T-helper 22 cell (primary cell): ENCODE measurements around the gene ZNF750.
A peak's percentile ranks its signal among the peaks of the same experiment; 100 is the strongest.
"Not testable (repeated sequence)": the region's sequence is repeated elsewhere in the genome, so short reads cannot be mapped to it uniquely, and the experiment has no call there.

ENCODE experiments used
- DNase-seq: peaks from one replicate; pipeline ENCODE4 v3.0.0-alpha.2; 2020; ENCODE audit warnings: low read depth

Gene ZNF750

GRCh38 chr17:82793974-82794630 lies 45.7 kb downstream of the ZNF750 start:
- no peak for DNase-seq

- no peak for DNase-seq
Measured at GRCh38 chr17:82791532-82791931, 48.3 kb downstream of the ZNF750 start.

DNA sequence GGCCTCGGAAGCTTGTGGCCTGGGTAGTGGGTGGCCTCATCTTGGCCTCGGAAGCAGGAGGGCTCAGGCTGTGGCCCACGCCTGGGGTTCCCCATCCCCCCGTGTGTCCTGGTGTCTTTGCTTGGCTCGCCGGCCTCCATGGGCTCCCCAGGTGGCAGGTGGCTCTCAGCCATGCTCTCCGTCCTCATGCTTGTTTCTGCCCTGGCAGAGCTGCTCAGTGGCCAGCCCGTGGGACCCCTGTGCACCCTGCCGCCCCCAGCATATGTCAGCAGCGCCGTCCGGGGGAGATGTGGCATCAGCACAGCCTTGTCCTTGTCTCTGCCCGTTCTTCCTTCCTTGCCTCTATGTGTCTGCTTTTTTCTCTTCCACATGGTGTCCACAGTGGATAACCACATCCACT lies 49.4 kb downstream of the ZNF750 start:
- DNase-seq, result no peak

DNA sequence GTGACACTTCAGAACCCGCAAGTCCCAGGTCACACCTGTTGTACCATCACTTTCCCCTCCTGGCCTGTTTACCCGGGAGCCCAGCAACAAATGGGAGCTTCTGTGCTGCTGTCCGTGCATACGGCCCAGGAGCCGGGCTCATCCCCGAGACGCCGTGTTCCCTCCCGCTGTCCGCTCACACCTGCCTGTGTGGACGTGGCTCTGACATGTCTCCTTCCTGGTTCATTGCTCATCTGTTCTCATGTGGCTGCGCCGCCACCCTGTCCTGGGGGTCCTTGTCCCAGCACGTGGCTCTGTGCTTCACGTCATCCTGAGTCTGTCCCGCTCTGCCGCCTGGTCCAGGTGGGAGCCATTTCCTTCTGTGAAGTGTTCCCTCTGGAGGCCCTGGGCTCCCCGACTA lies 50.0 kb downstream of the ZNF750 start:
- no peak for DNase-seq

DNA sequence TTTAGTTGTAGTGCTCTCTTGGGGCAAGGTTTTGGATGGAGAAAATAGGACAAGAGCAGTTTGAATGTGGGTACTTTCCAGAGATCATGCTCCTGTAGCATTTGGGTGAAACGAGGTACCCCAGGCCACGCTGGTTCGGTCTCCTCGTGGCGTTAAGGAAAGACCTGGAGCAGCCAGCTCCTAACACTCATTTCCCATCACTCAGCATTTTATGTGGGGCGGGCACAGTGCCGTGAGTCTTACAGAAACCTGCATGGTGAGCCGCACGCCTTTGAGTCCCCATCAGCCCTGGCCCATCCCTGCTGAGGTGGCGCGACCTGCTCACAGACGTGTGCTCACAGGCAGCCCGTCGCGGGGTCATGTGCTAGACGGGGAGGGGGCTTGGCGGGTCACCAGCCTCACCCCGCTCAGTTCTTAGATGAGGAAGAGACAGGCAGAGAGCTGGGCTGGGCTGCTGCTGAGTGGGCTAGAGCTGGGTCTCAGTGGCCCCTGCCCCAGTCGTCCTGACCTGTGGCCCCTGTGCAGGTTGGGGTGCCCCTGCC lies 50.7 kb downstream of the ZNF750 start:
- no peak for DNase-seq

GRCh38 chr17:82788206-82789001 lies 51.4 kb downstream of the ZNF750 start:
- no peak for DNase-seq

- DNase-seq, result no peak
Measured at GRCh38 chr17:82787081-82787848, 52.6 kb downstream of the ZNF750 start.

DNA sequence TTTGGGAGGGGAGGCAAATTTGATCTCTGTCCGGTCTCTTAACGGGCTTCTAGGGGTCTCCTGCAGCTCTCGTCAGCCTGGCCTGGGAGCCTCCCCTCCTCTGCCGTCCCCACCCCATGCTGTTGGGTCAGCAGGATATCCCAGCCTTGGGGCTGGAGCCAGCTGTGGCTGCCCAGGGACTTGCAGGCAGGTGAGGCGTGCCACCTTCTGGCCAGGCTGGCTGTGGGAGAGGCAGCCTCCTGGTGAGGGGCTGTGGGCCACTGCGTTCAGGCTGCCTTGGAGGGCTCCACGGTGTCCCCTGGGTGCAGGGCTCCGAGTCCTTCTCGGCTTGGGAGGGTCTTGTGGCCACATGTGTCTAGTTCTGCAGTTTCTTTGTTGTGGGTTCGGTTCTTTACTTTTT lies 53.4 kb downstream of the ZNF750 start:
- DNase-seq, result no peak

- DNase-seq, result not testable (repeated sequence)
Measured at GRCh38 chr17:82785581-82785980, 54.2 kb downstream of the ZNF750 start.

GRCh38 chr17:82783498-82783897 lies 56.3 kb downstream of the ZNF750 start:
- no peak for DNase-seq

- no peak for DNase-seq
Measured at GRCh38 chr17:82782657-82783207, 57.1 kb downstream of the ZNF750 start.

DNA sequence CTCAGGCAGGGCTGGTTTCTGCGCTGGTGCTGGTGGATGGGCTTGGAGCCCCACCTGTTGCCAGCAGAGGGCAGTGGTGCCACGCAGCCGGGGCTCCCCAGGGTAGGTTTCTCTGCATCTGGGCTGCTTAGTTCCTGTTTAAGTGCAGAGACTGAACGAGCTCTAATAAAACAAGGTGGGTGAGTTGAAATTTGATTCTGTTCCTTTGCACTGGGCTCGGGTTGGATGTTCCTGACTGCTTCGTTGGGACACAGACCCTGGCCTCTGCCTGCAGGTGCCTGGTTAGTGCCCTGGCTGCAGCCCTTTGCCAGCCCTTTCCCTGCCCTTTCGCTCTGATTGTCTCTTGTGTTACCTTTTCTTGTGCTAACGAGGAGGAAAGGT lies 57.9 kb downstream of the ZNF750 start:
- DNase-seq, result peak; percentile 58

- DNase-seq, result no peak
Measured at GRCh38 chr17:82780971-82781893, 58.6 kb downstream of the ZNF750 start.

DNA sequence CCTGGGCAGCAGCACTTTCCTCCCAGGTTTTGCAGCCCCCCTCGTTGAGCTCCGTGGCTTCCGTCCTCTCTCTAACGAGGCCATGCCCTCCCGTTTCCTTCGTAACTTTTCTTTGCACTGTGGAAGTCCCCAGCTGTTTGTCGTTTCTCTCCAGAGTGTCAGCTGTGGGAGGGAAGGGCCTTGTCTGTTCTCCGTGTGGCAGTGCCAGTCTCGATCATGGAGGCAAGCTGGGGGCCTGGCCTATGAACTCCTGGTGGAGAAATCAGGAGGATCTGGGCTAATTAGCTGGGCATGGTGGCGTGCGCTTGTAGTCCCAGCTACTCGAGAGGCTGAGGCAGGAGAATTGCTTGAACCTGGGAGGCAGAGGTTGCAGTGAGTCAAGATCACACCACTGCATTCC lies 59.6 kb downstream of the ZNF750 start:
- no peak for DNase-seq

DNA sequence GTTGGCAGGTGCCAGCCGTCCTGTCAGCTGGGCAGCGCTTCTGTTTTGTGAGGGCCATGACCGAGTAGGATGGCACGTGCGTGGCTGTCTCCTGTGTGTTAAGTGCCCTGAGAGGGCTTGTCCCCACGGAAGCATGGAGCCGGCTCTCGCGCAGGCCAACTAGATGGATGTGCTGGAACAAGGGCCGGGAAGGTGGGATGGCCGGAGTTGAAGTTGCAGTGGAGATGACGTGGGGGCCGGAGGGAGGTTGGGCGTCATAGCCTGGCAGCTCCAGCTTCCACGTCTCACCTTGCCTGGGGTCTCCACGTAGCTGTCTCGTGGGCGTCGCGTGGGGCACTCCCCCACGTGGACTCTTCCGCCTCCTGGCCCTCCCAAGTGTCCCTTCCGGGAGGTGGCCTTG lies 60.3 kb downstream of the ZNF750 start:
- DNase-seq, result no peak
